HUES6 (cell line): ENCODE measurements around the gene TAF1C.

Experiments used
- H3K27ac ChIP-seq: 2 replicates; pipeline ENCODE4 v1.7.0; 2013; ENCODE audit warnings: low read depth, mild to moderate bottlenecking, low read length, inconsistent platforms
- H3K27me3 ChIP-seq: 2 replicates; pipeline ENCODE4 v1.6.1; 2013; ENCODE audit warnings: low read length; ENCODE audit not compliant: control insufficient read depth, insufficient read depth
- H3K36me3 ChIP-seq: 2 replicates; pipeline ENCODE4 v1.6.1; 2013; ENCODE audit warnings: low read length; ENCODE audit not compliant: control insufficient read depth, insufficient read depth
- H3K4me1 ChIP-seq: 2 replicates; pipeline ENCODE4 v1.6.1; 2013; ENCODE audit warnings: low read length; ENCODE audit not compliant: control insufficient read depth, insufficient read depth
- H3K4me3 ChIP-seq: 2 replicates; pipeline ENCODE4 v1.5.1; 2013; ENCODE audit warnings: low read depth, low read length
- H3K9ac ChIP-seq: one replicate; pipeline ENCODE4 v1.6.1; 2013; ENCODE audit warnings: mild to moderate bottlenecking, low read length
- H3K9me3 ChIP-seq: 2 replicates; pipeline ENCODE4 v1.6.1; 2013; ENCODE audit warnings: low read depth, low read length; ENCODE audit not compliant: control insufficient read depth, insufficient read depth

Gene TAF1C

DNA sequence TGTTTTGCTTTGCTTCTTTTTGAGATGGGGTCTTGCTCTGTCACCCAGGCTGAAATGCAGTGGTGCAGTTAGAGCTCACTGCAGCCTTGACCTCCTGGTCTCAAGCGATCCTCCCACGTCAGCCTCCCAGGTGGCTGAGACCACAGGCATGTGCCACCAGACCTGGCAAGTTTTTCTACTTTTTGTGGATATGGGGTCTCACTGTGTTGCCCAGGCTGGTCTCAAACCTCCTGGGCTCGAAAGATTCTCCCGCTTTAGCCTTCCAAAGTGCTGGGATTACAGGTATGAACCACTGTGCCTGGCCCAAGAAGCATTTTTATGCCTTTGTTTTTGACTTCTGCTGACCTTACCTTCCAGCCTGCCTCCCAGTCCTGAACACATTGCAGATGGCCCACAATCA is 31.6 kb downstream of the TAF1C start:
- Histone ChIP-seq H3K36me3 (no peaks in the 10 kb centered on the region), H3K9ac (no peak overlapping the region), H3K4me3 (no peak overlapping the region), H3K9me3 (no peaks in the 10 kb centered on the region), H3K27ac (no peak overlapping the region), H3K4me1 (no peaks in the 10 kb centered on the region), H3K27me3 (no peaks in the 10 kb centered on the region)

DNA sequence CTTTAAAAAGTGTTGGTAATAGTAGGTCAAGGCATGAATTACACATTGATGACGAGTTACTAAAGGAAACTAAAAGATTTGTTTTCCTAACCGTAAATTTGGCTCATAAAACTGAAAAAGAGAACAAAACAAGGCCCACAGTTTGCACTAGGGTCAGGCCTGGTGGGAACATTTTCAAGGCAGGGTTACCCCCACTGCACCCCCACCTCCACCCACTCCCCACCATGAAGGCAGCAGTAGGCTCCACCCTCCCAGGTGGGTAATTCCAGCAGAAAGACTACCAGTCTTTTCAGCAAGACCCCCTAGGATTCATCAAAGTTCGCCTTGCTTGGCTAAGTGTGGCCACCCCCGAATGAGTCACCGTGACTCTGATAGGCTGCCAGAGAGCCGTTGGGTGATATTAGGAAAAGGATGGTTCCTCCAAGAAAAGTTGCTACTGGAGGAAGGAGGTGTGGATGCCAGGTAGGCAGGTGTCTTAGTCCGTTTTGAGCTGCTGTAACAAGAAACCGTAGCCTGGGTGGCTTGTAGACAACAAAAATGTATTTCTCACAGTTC is 33.1 kb downstream of the TAF1C start:
- H3K9ac ChIP-seq = no peak overlapping the region
- H3K36me3 ChIP-seq = no peaks in the 10 kb centered on the region
- no peaks in the 10 kb centered on the region for H3K9me3 ChIP-seq
- H3K4me1 ChIP-seq = no peaks in the 10 kb centered on the region
- no peak overlapping the region for H3K27ac ChIP-seq
- no peak overlapping the region for H3K4me3 ChIP-seq
- no peaks in the 10 kb centered on the region for H3K27me3 ChIP-seq

DNA sequence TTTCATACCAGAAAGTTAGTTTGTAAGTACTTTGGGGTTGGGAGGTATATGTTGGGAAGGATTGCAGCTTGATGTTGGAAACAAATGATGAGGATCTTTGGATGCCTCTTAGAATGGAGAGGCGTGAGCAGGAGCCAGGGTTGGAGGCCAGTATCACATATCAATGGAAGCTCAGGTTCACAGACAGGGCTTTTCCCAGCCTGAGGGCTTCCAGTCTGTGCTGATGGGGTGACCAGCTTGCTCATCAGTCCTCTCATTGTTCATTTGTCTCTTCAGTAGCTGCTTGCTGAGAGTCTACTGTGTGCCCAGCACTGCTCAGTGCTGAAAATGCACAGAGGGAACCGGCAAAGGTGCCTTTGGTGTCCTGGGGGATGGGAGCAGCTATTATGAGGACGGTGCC is 35.9 kb downstream of the TAF1C start:
- peaks cover 10% of the 10 kb centered on the region for H3K27me3 ChIP-seq
- H3K36me3 ChIP-seq = no peaks in the 10 kb centered on the region
- no peaks in the 10 kb centered on the region for H3K9me3 ChIP-seq
- no peaks in the 10 kb centered on the region for H3K4me1 ChIP-seq
- no peak overlapping the region for H3K27ac ChIP-seq
- H3K4me3 ChIP-seq = no peak overlapping the region
- no peak overlapping the region for H3K9ac ChIP-seq

DNA sequence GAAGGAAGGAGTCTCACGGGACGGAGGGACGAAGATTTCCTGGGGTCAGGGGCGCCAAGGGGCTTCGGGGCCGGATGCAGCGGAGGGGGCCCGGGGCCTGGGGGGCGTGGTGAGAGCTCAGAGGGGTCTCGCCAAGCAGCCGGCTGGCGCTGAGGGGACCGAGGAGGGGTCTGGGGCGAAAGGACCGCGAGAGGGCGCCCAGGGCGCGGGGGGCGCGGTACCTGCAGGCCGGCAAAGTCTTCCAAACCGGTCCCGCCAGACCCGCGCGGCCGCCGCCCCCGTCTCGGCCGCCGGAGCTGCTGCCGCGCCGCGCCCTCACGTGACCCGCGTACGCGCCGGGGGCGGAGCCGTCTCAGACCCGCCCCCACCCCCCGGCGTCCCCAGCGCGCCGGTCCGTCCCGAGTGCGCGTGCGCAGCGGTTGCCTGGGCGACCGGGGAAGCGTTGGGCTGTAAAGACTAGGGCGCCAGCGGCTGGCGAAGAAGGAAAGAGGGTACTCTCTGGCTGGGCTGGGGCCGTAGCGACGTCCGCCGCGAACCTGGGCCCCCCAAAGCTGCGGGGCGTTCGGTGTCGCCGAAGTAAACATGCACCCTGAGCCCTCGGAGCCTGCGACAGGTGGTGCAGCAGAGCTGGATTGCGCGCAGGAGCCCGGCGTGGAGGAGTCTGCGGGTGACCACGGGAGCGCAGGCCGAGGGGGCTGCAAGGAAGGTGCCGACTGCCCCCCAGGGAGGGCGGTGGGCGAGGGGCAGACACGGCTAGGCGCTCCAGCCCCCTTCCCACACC is 41.8 kb downstream of the TAF1C start, which contains the start of the genes DNAAF1 and HSDL1:
DNAAF1 (plus strand) TSS at position 450 of the 781 bp plus-strand sequence; CDS start at position 583, 133 bp downstream.
HSDL1 (minus strand) TSS at position 319 of the 781 bp plus-strand sequence. CDS start 13,856 bp downstream, outside the sequence.
- peak within 1 kb of the TSS; percentile 23; the same call in 1 of the 2 replicates for H3K27ac ChIP-seq
- peak within 1 kb of the TSS; percentile 70 for H3K9ac ChIP-seq

DNA sequence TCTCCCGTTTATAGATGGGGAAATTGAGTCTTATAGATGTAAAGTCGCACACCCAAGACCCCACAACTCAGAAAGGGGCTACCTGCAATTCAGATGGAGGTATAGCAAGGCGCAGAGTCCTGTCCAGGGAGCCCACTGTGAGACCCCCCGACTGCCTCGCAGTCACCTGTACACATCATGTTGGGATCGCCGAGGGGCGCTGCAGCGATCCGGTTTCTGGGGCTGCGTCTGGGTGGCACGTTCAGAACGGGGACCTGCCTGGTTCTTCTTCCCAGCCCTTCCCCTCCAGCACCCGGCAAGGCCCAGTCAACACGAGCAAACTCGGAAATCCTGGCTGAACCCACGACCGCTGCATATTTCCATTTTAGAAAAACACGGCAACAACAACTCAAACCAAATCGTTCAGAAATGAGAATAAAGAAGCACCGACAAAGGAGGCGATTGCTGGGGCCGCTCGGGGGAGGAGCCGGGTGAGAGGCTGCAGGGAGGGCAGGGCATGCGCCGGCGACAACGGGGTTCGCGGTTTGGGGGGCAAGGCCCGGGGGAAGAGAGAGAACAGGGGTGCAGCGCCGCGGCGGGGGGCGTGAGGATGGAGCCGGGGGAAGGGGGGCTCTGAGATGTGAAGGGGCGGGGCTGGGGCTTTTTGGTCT is 42.5 kb downstream of the TAF1C start:
- H3K36me3 ChIP-seq = no peaks in the 10 kb centered on the region
- peaks cover 10% of the 10 kb centered on the region for H3K4me1 ChIP-seq
- H3K9me3 ChIP-seq = no peaks in the 10 kb centered on the region
- H3K27me3 ChIP-seq = peaks cover 11% of the 10 kb centered on the region
- H3K4me3 ChIP-seq = peak overlapping the region; percentile 95
- peak overlapping the region; percentile 23; the same call in 1 of the 2 replicates for H3K27ac ChIP-seq
- peak overlapping the region; percentile 70 for H3K9ac ChIP-seq

More for the DNA sequence above, 41.8 kb downstream of the TAF1C start, which contains the start of the genes DNAAF1 and HSDL1:
- Histone ChIP-seq H3K27me3 (peaks cover 11% of the 10 kb centered on the region), H3K4me3 (peak within 1 kb of the TSS; percentile 95), H3K9me3 (no peaks in the 10 kb centered on the region), H3K4me1 (0 out of 2 replicates have a peak, but pooled peaks cover 4% of the 10 kb centered on the region), H3K36me3 (no peaks in the 10 kb centered on the region)

DNA sequence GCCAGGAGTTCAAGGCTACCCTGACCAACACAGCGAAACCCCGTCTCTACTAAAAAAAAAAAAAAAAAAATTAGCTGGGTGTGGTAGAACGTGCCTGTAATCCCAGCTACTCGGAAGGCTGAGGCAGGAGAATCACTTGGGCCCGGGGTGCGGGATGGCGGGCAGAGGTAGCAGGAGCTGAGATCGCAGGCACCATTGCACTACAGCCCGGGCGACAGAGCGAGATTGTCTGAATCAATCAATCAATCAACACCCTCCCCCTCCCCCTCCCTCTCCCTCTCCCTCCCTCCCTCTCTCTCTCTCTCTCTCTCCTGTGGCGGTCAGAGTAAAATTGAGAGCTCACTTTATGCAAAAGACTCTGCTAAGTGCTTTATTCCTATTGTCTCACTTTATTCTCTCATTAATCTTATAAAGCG is 43.1 kb downstream of the TAF1C start:
- Histone ChIP-seq H3K4me3 (peak overlapping the region; percentile 95), H3K27ac (no peak overlapping the region), H3K9me3 (no peaks in the 10 kb centered on the region), H3K4me1 (peaks cover 16% of the 10 kb centered on the region), H3K27me3 (peaks cover 11% of the 10 kb centered on the region), H3K9ac (no peak overlapping the region), H3K36me3 (no peaks in the 10 kb centered on the region)

DNA sequence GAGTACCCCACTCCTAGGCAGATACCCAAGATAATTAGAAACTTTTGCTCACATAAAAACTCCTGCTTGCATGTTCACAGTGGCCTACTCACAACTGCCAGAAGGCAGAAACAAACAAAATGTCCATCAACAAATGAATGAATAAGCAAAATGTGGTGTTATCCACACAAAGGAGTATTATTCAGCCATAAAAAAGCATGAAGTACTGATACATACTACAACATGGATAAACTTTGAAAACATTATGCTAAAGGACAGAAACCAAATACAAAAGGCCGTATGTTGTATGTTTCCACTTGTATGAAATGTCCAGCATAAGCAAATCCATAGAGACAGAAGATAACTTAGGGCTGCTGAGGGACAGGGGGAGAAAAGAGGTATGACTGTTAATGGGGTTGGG is 43.8 kb downstream of the TAF1C start:
- H3K4me3 ChIP-seq = no peak overlapping the region
- H3K27me3 ChIP-seq = peaks cover 11% of the 10 kb centered on the region
- H3K27ac ChIP-seq = no peak overlapping the region

DNA sequence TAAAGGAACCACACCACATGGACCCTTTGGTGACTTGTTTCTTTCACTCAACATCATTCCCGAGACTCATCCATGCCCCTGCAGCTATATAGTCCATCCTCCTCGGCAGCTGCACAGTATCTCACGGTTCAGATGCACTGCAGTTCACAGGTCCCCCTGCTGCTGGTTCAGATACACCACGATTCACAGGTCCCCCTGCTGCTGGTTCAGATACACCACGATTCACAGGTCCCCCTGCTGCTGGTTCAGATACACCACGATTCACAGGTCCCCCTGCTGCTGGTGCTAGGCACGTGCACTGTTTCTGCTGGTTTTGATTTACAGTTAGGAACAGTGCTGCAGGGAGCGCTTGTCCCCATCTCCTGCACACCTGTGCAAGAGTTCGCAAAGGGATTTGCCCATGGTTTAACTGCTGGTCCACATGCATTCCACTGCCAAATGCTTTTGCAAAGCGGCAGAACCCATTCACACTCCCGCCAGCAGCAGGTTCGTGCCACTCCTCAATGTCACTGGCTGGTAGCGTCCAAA is 45.6 kb downstream of the TAF1C start:
- Histone ChIP-seq H3K36me3 (no peaks in the 10 kb centered on the region), H3K9ac (no peak overlapping the region), H3K27me3 (peaks cover 4% of the 10 kb centered on the region), H3K9me3 (no peaks in the 10 kb centered on the region), H3K27ac (no peak overlapping the region), H3K4me1 (peaks cover 36% of the 10 kb centered on the region), H3K4me3 (no peak overlapping the region)

More for the DNA sequence above, 43.8 kb downstream of the TAF1C start:
- no peaks in the 10 kb centered on the region for H3K36me3 ChIP-seq
- H3K4me1 ChIP-seq = peaks cover 21% of the 10 kb centered on the region
- H3K9me3 ChIP-seq = no peaks in the 10 kb centered on the region
- H3K9ac ChIP-seq = no peak overlapping the region

DNA sequence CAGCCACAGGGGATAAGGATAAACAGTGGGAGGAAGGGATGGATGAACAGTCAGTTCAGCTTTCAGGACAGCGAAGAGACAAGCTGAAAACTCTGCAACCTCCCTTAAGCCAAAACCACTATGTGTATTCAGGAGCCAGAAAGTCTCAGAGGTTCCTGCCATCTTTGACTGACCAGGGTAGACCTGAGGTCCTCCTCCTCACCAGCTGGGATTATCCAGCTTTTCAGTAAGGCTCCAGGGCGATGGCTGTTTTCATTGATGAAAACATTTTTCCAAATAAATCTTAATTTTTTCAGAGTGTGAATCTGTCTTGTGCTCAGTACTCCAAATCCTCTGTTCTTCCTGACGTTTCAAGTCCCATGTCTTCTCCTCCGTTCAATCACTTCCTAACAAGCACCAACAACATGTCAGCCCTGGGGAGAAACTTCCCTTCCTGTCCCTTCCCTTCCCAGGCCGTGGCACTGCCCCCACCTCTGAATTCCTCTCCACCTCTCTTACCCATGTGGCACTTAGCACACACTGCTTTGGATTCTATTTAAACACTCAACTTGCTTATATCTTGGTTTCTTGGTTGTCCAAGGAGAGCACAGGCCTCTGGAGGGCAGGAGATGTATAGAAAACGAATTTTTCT is 47.1 kb downstream of the TAF1C start:
- peaks cover 39% of the 10 kb centered on the region for H3K4me1 ChIP-seq
- no peaks in the 10 kb centered on the region for H3K36me3 ChIP-seq
- no peaks in the 10 kb centered on the region for H3K27me3 ChIP-seq
- H3K9me3 ChIP-seq = no peaks in the 10 kb centered on the region
- no peak overlapping the region for H3K27ac ChIP-seq
- H3K4me3 ChIP-seq = no peak overlapping the region; the same call in 1 of the 2 replicates
- peak overlapping the region; percentile 7 for H3K9ac ChIP-seq

DNA sequence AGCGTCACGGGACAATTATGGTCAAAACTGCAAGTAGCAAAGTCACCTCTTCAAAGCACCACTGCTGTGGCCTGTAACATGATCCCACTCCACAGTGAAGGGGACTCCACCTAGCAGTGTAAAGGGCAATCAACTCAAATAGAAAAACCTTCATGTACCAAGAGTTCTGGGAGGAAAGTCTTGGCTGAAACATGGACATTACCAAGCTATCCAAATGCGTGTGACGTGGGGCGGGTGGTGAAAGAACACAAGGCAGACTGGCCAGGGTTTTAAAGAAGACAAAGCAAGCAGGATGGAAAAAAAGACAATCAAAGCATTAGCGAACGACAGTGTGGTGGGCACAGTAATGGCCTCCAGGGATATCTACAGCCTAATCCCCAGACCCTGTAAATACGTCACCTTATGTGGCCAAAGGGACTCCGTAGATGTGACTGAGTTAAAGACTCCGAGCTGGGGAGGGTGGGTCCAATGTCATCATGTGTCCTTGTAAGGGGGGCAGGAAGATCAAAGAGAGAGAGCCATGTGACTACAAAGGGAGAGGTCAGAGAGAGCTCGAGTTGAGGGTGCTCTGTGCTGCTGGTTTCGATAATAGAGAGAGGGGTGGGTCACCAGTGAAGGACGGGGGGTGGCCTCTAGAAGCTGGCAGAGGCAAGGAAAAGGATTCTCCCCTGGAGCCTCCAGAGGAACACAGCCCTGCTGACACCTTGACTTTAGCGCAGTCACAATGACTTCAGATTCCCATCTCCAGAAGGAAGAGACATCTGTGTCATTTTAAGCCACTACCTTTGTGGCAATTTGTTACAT is 47.8 kb downstream of the TAF1C start:
- no peaks in the 10 kb centered on the region for H3K27me3 ChIP-seq
- no peaks in the 10 kb centered on the region for H3K9me3 ChIP-seq
- H3K4me1 ChIP-seq = peaks cover 39% of the 10 kb centered on the region
- peak overlapping the region; percentile 10; the same call in 1 of the 2 replicates for H3K4me3 ChIP-seq
- H3K9ac ChIP-seq = peak overlapping the region; percentile 7
- no peak overlapping the region; the same call in 1 of the 2 replicates for H3K27ac ChIP-seq
- no peaks in the 10 kb centered on the region for H3K36me3 ChIP-seq
